ENCODE results near the gene GPA33.

GPA33 gene

DNA sequence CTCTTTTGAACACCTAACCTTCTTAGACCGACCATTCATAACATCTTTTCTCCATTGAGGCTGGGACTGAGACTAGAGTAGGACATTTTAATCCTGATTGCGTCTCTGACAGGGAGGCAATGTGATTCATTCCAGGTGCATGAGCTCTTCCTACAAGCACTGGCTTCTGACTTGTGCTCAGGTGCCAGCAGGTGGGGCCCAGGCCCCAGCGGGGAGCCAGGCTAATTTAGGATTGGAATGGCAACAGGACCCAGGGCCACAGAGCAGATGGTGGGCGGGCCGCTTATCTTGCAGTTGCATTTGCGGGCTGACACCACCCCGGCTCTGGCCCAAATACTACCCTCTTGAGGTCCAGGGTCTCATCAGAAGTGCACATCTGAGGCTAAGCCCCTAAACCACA lies 4.1 kb downstream of the GPA33 start:
- no peak for DNase-seq (ENCODE audit: low spot score)

DNA sequence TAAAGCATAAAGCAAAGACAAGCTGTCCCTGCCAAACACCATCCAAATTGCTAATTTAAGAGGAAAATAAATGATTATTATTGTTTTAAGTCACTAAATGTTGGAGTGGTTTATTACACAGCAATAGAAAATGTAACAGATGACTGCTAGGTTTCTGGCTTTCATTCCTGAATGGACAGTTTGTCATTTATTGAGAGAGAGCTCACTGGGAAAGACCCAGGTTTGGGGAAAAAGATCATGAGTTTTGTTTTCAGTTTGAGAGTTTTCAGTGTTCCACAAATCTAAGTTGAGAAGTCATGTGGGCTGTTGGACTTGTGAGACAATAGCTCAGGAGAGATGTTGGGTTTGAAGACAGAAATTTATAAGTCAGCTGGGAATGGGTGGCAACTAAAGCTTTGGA lies 5.4 kb downstream of the GPA33 start:
- DNase-seq (ENCODE audit: low spot score): no peak

DNA sequence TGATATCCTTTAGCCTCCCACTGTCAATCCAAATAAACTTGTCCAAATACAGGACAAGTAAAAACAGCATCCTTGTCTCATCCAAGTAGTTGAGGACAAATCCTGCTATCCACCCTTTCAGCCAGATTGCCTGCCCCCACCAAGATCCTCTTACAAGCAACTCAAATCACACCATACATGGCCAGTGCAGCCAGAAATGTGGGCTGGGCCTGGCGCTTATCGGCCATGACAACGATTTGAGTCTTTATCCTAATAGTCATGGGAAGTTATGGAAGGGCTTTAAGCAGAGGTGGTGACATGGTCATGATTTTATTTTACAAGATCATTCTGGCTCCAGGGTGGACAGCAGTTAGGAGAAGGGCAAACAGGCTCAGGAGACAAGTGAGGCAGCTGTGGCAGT lies 6.3 kb downstream of the GPA33 start:
- DNase-seq (ENCODE audit: low spot score): no peak

DNA sequence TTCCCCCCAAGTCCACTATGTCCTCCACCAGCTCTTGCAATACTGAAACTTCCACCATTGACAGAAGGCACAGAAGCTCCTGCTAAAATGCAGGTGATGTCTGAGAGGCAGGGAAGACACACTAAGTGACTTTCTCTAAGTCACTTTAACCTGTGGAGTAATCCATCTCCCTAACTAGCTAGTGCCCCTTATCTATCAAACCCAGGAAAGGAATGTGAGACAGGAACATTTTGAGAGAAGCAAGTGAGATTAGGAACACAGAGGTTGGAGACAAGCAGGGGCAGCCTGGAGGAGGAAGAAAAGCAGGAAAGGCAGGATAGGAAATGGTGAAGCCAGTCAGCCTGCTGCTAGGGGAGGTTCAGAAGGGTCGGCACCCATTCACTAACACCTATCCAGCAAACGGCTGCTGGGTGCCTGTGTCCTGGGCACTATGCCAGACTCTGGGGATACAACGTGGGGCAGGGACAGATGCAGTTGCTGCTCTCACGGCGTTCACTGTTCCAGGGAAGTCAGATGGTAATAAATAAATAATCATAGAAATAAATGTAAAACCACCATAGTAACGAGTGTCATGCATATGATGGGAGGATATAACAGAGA lies 7.0 kb downstream of the GPA33 start:
- no peak for DNase-seq (ENCODE audit: low spot score)

DNA sequence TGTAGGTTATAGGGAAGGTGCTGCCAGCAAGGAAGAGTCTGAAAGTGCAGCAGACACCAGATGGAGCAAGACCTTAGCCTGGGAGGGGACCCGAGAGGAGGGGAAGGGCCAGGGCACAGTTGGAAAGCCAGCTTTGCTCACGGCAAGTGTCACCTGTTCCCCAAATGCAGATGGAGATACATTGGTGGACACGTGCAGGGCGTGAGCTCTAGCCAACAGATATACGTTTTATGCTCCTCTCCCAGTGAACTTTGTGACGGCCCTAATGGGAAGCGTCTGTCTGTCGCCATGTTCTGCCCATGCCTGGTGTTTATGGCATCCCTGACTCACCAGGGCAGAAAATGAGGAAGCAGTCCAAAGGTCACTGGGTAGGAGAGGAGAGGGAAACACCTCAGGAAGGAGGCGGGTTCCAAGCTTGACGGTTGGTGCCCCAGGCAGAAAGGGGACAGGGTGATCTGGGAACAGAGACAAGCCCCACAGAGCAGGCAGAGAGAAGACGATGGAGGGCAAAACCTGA lies 7.6 kb downstream of the GPA33 start:
- DNase-seq (ENCODE audit: low spot score): no peak

DNA sequence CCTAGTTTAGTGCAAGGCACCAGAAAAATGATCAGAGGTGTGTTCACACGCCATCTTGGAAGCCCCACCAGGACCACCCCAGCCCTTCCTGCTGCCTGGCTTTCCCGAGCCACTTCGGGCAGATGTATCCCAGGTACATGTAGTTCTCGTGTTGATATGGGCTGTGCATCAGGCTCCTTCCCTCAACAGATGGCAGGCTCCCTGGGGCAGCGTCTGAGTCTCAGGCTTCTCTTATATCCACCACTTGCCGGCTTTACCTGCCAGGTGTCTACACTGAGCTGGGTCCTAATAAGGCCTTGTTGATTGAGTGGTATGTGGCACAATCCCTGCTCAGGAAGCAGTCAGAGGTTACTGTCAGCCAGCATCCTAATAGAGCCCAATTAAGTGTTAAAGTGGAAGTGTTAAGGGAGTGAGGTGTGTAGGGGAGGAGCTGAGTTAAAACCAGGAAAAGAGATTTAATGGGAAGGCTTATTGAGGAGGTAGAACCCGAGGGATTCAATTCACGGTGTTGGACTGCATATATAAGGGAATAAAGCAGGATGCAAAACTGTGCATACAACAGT lies 8.5 kb downstream of the GPA33 start:
- no peak for DNase-seq (ENCODE audit: low spot score)

DNA sequence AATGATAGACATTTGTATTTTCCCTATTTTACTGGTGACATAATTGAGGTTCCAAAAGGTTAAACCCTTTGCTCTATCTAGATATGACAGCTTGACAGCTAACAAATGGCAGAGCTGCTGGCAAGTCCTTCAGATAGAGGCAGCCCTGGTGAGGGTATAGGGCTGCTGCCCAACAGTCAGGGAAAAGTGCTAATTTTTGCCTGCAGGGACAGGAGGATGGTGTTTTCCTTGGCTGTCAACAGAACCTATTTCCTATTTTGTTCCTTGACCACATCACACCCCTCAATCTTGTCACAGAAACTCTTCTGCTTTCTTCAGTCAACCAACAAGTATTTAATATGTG lies 12.3 kb downstream of the GPA33 start:
- no peak for DNase-seq (ENCODE audit: low spot score)

DNA sequence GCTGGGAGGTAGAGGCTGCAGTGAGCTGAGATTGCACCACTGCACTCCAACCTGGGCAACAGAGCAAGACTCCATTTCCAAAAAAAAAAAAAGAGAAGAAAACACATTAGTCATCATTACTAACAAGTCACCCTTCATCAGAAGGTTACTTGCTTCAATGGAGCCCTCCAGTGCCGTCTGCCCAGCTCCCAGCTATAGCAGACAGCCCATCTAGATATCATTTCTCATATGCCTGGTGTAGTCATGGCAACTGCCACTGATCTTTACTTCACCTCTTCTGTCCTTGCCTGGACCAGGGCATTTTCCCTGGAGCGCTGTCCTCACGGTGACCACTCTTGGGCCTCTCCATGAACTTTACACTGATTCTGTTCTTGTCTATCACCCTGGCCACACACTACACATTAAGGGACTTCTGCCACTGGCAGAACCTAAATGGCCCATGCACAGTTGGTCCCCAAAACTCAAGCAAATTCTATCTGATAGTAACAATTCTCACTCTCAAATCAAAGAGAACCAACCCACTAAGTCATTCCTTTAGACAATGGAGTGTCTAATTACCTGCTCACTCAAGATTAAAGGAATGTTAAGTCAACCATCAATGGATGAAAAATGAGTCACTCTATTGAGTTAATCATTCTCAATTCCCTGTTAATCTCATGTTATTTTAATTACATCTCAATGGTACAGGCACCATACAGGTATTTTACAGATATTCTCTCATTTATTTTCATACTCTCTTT lies 12.9 kb downstream of the GPA33 start:
- no peak for DNase-seq (ENCODE audit: low spot score)

DNA sequence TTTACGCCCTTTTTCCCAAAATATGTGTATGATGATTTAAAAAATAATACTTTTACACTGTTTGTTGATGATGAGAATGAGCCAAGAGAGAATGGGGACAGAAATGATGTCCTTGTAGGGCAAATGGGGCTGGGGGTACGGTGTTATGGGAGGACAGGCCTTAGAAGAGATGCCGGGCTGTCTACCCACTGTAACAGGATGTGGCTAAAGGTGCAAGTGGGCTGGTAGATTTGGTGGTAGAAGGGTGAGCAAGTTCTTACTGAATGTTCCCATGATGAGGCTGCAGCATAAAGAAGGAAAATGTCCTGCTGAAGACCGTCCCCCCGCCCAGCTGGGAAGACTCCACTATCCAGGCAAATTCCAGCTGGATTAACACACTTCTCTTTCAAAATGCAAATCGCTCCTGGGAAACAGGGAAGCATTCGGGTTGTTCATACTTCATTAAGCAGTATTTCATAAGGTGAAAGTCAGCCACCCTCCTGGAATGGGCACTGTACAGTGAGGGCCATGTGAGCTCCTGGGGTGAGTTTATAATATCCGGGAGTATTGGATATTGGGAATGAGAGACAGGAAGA lies 14.0 kb downstream of the GPA33 start:
- DNase-seq (ENCODE audit: low spot score): no peak

DNA sequence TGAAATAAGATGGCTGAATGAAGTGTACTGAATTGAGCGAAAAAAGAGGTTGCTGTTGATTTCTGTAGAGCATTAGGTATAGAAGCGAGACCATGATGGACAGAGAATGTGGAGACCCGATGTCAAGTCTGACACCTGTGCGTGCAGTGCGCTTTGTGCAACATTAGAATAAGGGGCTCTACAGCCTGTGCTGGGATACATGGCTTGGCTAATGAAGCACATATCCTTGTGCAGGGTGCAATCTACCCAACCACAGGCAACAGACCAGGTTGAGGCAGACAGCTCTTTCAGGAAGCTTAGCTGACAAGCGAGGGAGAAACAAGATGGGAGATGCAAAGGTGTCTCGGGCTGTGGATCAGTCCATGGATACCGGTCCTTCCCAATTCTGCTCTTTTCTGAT lies 18.9 kb downstream of the GPA33 start:
- DNase-seq (ENCODE audit: low spot score): no peak

DNA sequence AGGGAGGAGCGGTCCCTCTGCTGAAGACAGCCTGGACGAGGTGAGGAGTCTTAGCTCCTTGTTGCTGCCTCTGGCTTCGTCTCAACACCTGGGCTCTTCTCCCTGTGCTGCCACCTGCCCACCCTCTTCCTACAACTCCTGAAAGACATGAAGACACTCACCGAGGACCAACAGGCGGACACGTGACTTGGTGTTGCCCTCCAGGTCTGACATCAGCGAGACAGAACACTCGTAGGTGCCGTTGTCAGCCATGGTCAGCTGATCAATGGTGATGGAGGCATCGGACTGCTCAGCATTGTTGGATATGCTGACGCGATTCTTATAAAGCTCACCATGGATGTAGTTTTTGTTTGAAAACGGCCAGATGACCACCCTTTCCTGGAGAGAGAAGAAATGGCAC lies 21.4 kb downstream of the GPA33 start:
- no peak for DNase-seq (ENCODE audit: low spot score)

DNA sequence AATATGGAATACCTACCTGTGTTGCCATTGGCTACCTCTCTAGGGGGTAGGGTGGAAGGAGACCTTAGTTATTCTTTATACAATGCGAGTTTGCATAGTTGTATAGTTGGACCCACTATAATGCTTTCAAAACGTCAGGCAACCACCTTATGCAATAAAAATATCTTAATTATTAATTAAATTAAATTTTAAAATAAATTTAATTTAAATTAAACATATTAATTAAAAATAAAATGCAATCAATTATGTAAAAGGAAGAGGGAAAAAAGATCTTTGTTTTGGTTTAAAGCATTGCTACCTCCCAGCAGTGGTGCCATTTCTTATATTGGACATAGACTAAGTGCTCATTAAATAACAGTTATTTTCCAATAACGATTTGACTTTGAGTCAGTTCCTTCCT lies 22.3 kb downstream of the GPA33 start:
- DNase-seq (ENCODE audit: low spot score): no peak

DNA sequence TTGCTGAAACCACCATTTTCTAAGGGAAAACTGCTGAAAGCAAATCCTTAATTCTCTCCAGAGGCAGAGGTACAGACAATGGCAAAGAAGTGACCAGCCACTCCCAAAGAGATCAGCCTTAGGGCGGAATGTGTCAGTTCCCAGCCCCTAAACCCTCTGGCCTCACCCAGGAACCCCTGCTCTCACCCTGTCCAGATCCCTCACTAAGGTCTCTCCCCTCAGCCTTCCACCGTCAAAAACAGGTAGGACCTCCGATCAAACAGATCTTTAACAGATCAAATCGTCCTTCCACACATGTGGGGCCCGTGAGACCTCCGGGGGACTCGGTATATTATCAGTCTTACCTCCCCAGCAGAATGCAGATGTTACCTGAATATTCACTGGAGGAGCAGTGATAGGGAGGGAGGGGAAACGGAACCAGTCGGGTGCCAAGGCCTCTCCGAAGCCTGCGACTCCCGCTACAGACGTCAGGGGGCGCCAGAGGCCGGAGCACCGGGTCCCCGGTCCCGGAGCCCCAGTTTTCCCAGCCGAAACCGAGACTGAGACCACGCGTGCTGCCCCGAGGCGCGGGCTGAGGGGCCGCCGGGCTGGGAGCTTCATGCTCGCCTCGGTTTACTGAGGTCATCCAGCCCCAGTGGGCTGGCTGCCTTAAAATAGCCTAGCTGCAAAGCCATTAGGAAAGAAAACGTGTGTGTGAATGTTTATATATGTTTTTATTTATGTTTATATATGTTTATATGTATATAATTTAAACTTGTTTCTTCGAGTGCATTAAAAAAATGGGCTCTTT lies 23.6 kb downstream of the GPA33 start:
- DNase-seq (ENCODE audit: low spot score): peak; percentile 93

DNA sequence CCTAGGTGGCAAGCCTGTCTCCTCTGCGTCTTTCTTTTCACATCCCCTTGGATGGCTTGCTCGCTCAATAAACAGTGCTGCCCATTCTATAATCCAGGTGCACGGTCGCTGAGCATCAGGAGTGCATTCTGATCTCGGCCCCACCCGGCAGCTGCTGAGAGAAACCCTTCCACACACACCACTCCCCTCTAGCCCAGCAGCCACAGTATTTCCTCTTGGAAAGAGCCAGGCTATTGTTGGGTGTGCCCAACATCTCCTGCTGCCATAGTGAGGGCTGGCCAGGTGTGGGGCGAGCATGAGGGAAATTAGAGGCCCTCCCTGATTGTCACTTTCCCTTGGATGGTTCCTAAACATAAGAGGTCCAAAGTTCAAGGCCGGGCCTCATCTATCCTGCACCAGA lies 24.7 kb downstream of the GPA33 start:
- DNase-seq (ENCODE audit: low spot score): no peak

DNA sequence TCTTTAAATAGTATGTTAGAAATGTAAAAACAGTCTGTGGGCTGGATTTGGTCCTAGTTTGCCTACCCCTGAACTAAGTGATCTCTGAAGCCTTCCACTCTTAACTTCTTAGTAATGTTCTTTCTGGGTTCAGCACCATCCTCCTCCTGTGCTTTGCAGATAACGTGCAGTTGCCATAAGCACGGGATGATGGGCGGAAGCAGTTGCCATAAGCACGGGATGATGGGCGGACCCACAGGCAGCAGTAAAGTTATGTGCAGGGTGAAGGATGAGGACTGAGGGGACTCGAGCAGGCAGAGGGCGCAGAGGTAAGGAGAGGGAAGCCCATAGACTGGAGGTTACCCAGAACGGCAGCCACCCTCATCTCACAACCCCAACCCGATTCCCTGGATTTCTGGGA lies 25.6 kb downstream of the GPA33 start:
- DNase-seq (ENCODE audit: low spot score): no peak

DNA sequence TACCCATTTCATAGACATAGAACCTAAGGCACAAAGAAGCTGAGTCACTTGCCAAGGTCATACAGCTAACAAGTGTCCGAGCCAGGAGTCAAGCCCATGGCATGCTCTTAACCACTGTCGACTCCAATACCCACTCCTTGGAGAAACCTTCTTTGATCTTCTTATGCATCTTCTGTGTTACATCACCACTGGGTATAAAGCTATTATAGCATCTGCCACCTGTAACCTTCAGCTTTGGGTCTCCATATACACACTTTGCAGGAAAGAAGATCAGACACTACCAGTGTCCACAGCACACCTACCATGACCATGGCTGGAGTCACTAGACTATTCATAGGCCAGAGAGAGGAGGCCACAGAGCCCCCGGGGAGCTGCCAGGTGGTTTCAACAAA lies 29.1 kb downstream of the GPA33 start:
- no peak for DNase-seq (ENCODE audit: low spot score)

DNA sequence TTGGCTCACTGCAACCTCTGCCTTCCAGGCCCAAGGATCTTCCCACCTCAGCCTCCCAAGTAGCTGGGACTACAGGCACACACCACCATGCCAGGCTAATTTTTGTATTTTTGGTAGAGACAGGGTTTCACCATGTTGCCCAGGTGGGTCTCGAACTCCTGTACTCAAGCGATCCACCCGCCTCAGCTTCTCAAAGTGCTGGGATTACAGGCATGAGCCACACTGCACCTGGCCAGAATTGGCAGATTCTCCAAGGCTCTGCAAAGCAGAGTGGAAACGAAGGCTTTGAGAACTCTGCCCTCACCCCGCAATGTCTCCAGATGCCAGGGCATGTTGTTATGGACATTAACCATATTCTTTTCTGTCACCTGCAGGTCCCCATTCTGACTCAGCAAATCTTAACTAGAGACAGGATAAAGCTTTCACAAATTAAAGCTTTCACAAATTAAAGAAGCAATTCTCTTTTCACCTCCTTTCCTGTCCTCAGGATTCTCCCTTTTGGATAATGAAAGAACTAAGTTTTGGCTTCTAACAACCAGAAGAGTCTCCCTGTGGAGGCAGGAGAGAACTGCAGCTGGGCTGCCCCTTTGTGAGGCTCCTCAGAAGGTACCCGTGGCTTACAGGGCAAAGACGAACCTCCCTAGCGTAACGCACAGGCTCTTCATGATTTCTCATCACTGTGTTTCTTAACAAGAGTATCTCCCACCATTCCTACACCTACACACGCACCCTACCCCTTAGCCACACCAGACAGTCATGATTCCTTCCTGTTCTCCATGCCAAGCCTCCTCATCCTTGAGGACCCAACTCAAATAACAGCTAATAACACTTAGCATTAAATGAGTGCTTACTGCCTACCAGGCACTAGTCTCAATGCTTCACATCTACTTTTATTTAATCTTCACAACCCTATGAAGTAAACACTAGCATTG lies 29.8 kb downstream of the GPA33 start:
- no peak for DNase-seq (ENCODE audit: low spot score)

DNA sequence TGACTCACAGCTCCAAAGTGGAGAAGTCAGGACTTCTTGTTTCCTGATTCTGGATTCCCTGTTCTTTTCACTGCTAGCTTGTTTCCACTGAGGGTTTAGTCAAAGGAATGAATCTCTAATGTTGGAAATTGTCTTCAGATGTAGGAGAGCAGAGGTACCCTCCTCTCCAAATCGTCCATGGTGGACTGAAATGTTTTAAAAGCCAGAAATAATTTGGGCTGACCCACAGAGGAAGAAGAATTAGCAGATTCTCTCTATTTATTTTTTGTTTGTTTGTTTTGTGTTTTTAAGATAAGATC lies 30.4 kb downstream of the GPA33 start:
- DNase-seq (ENCODE audit: low spot score): no peak

DNA sequence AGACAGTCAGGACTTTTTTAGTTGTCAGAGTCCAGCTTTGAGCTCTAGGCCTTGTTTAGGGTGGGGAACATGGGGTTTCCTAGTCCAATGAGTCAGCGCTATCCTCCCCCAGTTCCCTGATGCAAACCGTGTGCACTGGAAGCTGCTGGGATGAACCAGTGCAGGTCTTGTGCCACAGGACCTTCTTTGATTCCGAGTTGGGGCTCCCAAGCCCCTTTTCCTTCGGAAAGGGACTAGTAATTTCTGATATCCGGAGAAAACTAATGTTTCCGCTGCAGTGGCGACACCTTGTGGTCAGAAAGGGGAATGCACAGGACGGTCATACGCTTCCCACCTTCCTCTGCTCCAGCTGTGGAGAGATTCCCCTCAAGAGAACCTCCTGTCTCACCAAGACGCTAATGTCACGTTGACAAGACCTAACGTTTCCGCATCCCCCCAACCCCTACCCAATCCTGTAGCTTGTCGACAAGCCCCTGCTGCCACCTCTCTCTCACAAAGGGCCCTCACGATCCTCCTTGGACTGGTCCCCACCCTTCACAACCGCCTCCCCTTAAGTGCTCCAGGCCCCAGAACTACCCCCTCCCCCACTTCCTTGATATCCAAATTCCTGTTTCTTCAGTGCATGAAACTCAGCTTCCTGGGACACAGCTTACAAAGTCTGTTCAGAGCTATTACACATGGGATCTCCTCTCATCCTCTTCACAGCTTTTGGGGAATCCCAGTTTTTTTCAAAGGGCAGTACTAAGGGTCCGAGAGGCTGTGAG lies 30.9 kb downstream of the GPA33 start:
- peak; percentile 72 for DNase-seq (ENCODE audit: low spot score)

DNA sequence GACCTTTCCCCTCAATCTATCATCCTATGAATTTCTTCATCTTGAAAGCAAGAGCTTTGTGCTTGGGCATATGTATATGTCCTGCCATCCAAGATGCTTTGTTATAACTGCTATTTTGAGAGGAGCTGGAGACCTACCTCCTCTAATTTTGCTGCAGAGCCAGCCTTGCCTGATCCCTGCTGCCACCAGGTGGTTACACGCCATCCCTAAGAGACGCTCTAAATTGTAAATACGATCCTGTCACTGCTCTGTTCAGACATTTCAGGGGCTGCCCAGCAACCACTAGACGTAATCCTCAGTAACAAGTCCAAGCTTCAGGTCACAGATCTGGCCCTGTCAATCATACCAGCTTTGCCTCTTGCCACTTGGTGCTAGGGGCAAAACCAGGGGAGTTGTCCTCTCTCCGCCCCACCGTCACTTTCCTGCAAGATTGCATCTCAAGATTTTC lies 32.9 kb downstream of the GPA33 start:
- DNase-seq (ENCODE audit: low spot score): peak; percentile 52

Measured in iPS-NIHi11 (cell line).